Activated T-helper 17 cell treated with anti-CD3 and anti-CD28 coated beads, Interleukin-2, amount 50 U/mL, for 72 hours (primary cell): ENCODE results near the gene MAPRE2. TPM values are rescaled to one million over a fixed set of nuclear protein-coding genes. Genes with fewer than 3 reads are reported as not detected.
"Not testable (repeated sequence)": the region's sequence is repeated elsewhere in the genome, so short reads cannot be mapped to it uniquely, and the experiment has no call there.

Source experiments
- ATAC-seq: fragments of 150-1000 bp; cut with Tn5 transposase; replicated peaks from 2 replicates; pipeline ENCODE4 v1.10.0; 2021; ENCODE audit warnings: mild to moderate bottlenecking, moderate library complexity
- H3K27ac Mint-ChIP-seq: one replicate; pipeline ENCODE4 v1.8.0; 2022; ENCODE audit warnings: mixed read lengths
- H3K27me3 Mint-ChIP-seq: one replicate; pipeline ENCODE4 v1.8.0; 2022; ENCODE audit warnings: mixed read lengths
- H3K36me3 Mint-ChIP-seq: one replicate; pipeline ENCODE4 v1.8.0; 2022; ENCODE audit warnings: low read depth, mild to moderate bottlenecking, mixed read lengths
- H3K4me1 Mint-ChIP-seq: one replicate; pipeline ENCODE4 v1.8.0; 2022; ENCODE audit warnings: mixed read lengths
- H3K4me3 Mint-ChIP-seq: one replicate; pipeline ENCODE4 v1.8.0; 2022; ENCODE audit warnings: mild to moderate bottlenecking, mixed read lengths
- H3K9me3 Mint-ChIP-seq: one replicate; pipeline ENCODE4 v1.8.0; 2022; ENCODE audit warnings: mixed read lengths
- total RNA-seq, 2 donors: library from RNA; stranded (reverse); gene quantifications; one replicate each; pipeline ENCODE4 v1.2.3, GENCODE V29; 2022

MAPRE2 gene
- total RNA-seq, 2 donors from 2014 or later, result 31.6 to 32.5 TPM

DNA sequence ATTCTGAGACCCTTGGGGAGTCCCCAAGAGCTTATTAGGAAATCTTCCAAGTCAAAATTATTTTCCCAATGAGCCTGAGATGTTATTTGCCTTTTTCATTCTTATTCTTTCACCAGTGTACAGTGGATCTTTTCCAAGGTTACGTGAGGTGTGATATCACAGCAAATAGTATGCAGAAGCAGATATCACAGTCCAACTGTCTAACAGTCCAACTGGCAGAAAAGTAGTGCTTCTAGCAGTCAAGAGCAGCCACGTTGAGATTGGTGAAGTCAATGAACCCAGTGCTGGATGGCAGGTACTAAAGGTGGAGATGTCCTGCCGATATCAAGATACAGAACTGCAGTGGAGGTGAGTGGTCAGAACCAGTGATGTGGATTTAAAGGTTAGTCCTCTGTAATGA, 120.7 kb downstream of the MAPRE2 start:
- no peaks in the 10 kb centered on the region for H3K9me3 Mint-ChIP-seq
- H3K27me3 Mint-ChIP-seq, result peaks cover 4% of the 10 kb centered on the region
- peaks cover 5% of the 10 kb centered on the region for H3K4me1 Mint-ChIP-seq
- H3K4me3 Mint-ChIP-seq, result no peak overlapping the region
- no peak overlapping the region for H3K27ac Mint-ChIP-seq
- ATAC-seq, result no peak
- H3K36me3 Mint-ChIP-seq, result no peaks in the 10 kb centered on the region

DNA sequence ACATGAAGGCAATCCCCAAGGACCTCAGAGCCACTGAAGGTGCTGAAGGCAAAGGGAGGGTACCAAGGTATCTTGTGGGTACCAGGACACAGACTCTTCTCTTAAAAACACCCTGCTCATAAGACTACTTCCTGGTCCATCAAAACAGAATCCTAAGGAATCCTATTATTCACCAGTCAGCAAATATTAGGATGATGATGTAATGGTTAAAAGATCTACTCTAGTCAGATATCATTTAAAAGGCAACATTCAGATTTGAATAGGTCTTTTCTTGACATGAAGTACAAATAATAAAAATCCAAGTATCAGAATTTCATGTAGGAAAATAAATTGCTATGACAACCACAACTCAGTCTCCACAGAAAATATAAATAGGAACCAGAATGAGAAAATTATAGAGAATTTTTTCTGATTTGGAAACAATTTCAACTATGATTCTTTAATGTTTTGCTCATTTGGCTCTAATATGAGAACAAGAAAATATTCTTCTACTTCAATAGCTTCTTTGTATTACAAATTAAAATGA, 121.9 kb downstream of the MAPRE2 start:
- Mint-ChIP-seq H3K27ac (no peak overlapping the region), H3K36me3 (no peaks in the 10 kb centered on the region), H3K4me3 (no peak overlapping the region), H3K9me3 (no peaks in the 10 kb centered on the region), H3K4me1 (peaks cover 5% of the 10 kb centered on the region), H3K27me3 (peaks cover 4% of the 10 kb centered on the region)
- ATAC-seq, result no peak

DNA sequence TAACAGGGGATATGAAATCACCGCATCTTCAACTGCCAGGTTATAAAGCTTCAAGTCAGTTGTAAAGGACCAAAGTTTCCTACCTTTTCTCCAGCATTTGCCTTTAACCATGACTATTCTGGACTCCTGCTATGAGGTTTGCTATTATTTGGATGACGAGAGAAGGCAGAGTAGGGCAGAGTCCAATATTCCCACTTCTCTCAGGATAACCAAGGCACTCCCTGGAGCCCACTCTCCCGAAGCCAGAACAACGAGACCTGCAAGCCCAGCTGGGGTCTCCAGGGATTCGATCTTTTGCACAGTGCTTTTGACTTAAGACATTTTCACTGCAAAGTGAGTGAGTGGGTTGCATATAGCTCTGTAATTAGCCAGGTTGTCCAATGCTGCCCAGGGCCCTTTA, 122.5 kb downstream of the MAPRE2 start:
- ATAC-seq, result no peak
- no peaks in the 10 kb centered on the region for H3K9me3 Mint-ChIP-seq
- no peaks in the 10 kb centered on the region for H3K36me3 Mint-ChIP-seq
- H3K27ac Mint-ChIP-seq, result no peak overlapping the region
- H3K4me1 Mint-ChIP-seq, result peaks cover 5% of the 10 kb centered on the region
- peaks cover 8% of the 10 kb centered on the region for H3K27me3 Mint-ChIP-seq
- H3K4me3 Mint-ChIP-seq, result no peak overlapping the region

DNA sequence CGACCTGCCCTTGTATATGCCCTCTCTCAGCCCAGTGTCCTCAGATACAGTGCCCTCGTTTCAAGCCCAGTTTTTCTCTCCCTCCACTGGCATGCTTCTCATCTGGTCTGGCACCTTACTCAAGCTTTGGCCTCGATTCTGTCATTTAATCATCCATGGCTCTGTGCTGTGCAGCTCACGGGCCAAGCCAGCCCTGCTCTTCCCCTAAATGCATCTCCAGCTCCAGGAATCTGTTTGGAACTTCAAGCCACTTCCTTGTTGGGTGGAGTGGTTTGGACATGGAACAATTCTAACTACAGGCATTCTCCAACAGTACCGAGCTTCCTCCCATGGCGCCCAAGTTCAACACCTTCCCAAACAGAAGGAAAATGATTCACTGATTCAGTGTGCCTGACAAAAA, 122.9 kb downstream of the MAPRE2 start:
- Mint-ChIP-seq H3K36me3 (no peaks in the 10 kb centered on the region), H3K9me3 (no peaks in the 10 kb centered on the region), H3K27me3 (peaks cover 8% of the 10 kb centered on the region), H3K4me3 (no peak overlapping the region), H3K4me1 (peaks cover 5% of the 10 kb centered on the region), H3K27ac (no peak overlapping the region)
- no peak for ATAC-seq

DNA sequence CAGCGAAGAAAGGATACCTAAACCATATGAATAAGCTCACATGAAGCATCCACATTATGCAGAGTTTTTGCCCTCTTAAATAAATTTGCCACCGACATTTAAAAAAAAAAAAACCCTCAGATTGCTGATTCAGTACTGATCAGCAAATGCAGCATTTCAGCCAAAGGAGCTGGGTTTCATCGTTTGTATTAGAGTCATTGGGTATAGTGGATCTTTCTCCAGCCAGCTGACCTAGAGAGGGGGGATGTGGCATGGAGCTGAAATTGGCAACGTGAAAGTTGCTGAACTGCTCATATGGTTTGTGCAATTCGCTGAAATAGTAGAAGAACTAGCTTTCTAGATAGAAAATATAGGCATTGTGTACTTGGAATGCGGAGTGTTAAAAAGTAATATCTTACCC, 126.1 kb downstream of the MAPRE2 start:
- Mint-ChIP-seq H3K4me1 (no peaks in the 10 kb centered on the region), H3K27ac (no peak overlapping the region), H3K4me3 (no peak overlapping the region), H3K9me3 (no peaks in the 10 kb centered on the region), H3K27me3 (peaks cover 8% of the 10 kb centered on the region), H3K36me3 (no peaks in the 10 kb centered on the region)
- ATAC-seq, result no peak

DNA sequence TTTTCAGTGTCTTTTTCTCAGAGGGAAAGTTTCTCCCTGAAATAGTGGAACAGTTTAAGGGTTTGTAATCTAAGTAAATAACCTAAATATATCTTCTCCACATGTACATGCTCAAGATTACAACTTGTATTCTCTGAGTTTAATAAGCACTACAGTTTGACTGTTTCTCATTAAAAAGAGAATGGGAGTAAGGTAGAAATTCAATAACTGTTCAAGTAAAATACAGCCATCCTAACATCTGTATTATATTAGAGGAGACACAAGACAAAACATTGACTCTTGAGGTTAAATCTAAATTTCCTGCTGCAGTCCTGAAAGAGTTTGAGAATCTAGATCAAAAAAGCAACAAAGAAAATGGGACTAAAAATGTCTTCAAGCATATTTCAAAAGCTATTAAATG, 126.6 kb downstream of the MAPRE2 start:
- no peak overlapping the region for H3K27ac Mint-ChIP-seq
- no peak overlapping the region for H3K4me3 Mint-ChIP-seq
- H3K27me3 Mint-ChIP-seq, result peaks cover 8% of the 10 kb centered on the region
- no peaks in the 10 kb centered on the region for H3K9me3 Mint-ChIP-seq
- no peaks in the 10 kb centered on the region for H3K36me3 Mint-ChIP-seq
- no peaks in the 10 kb centered on the region for H3K4me1 Mint-ChIP-seq
- ATAC-seq, result no peak

DNA sequence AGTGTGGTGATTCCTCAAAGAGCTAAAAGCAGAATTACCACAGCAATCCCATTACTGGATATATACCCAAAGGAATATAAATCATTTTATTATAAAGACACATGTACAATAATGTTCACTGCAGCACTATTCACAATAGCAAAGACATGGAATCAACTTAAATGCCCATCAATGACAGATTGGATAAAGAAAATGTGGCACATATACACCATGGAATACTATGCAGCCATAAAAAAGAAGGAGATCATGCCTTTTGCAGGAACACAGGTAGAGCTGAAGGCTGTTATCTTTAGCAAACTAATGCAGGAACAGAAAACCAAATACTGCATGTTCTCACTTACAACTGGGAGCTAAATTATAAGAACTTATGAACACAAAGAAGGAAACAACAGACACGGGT, 129.1 kb downstream of the MAPRE2 start:
- not testable (repeated sequence) for H3K4me3 Mint-ChIP-seq, H3K36me3 Mint-ChIP-seq, ATAC-seq, H3K27ac Mint-ChIP-seq, H3K27me3 Mint-ChIP-seq, H3K4me1 Mint-ChIP-seq, H3K9me3 Mint-ChIP-seq

DNA sequence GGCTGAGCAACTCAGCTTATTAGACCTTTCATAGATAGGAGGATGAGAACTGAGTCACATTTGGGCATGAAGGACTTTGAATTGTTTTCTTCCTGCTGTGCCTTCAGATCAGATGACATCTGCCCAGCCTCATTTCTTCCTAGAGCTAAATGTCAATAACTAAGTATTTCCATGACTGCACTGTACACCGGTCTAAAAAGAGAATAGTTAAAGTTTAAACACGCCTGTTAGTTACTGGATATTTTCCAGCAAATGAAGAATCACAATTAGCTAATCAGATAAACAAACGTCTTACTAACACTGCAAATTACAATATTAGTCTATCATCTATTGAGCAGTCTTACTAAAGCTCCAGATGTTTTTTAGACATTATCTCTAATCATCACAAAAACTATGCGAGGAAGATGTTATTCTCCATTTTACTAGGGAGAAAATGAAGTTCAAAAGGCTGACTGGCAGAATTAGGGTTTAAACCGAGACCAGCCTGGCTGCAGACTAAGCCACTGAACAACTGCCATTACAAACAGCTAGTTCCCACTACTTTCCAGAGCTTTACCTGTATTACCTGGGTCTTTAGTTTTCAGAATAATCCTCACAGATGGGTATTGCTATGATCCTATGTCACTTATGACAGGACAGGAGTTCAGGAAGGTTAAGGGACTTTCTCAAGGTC, 130.2 kb downstream of the MAPRE2 start:
- Mint-ChIP-seq H3K9me3 (no peaks in the 10 kb centered on the region), H3K36me3 (no peaks in the 10 kb centered on the region), H3K27ac (peak overlapping the region; percentile 76), H3K27me3 (peaks cover 4% of the 10 kb centered on the region), H3K4me3 (peak overlapping the region; percentile 11), H3K4me1 (no peaks in the 10 kb centered on the region)
- ATAC-seq, result peak; percentile 62

DNA sequence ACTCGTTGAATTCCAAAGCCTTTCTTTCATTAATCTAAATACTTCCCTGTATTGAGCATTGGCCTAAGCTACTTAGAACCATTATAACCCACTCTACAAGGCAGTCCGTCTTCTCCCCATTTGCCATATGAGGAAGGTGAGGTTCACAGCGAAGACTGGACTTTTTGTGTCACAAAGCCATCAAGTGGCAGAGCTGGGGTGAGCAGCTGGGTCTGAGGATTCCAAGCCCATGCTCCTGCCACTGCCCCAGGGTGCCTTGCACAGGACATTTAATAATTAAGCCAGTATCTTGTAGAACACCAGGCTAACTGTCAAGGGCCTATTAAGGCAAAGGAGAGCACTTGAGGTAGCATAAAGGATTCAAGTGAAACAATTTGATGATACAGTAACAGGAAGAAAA, 130.8 kb downstream of the MAPRE2 start:
- Mint-ChIP-seq H3K27ac (no peak overlapping the region), H3K36me3 (no peaks in the 10 kb centered on the region), H3K4me3 (no peak overlapping the region), H3K4me1 (no peaks in the 10 kb centered on the region), H3K27me3 (peaks cover 4% of the 10 kb centered on the region), H3K9me3 (no peaks in the 10 kb centered on the region)
- no peak for ATAC-seq

DNA sequence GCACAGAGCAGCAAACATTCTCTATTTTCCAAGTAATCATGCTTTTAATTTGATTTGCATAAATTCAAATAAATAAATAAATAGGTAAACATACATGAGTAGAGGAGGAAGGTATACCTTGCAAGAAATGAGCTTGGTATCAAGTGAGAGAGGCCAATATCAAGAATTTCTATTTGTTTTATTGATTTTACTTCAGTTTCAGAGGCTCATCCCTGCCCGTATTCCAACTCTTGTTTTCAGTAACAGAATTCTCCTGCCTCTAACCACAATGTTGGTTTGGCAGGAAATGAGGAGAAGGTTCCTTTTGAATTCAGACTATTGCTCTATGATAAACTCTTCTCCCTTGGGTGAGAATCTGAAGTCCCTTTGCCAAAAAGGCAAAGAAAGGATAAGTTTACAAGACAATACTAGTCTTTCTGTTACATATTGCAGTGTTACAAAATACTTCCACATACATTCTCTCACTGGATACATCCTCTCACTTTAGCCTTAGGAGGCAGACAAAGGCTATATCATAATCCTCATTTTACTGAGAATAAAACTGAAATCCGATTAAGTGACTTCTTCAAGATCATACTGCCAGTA, 131.3 kb downstream of the MAPRE2 start:
- peaks cover 4% of the 10 kb centered on the region for H3K27me3 Mint-ChIP-seq
- no peaks in the 10 kb centered on the region for H3K9me3 Mint-ChIP-seq
- H3K36me3 Mint-ChIP-seq, result no peaks in the 10 kb centered on the region
- no peak overlapping the region for H3K27ac Mint-ChIP-seq
- H3K4me1 Mint-ChIP-seq, result no peaks in the 10 kb centered on the region
- no peak overlapping the region for H3K4me3 Mint-ChIP-seq
- no peak for ATAC-seq

DNA sequence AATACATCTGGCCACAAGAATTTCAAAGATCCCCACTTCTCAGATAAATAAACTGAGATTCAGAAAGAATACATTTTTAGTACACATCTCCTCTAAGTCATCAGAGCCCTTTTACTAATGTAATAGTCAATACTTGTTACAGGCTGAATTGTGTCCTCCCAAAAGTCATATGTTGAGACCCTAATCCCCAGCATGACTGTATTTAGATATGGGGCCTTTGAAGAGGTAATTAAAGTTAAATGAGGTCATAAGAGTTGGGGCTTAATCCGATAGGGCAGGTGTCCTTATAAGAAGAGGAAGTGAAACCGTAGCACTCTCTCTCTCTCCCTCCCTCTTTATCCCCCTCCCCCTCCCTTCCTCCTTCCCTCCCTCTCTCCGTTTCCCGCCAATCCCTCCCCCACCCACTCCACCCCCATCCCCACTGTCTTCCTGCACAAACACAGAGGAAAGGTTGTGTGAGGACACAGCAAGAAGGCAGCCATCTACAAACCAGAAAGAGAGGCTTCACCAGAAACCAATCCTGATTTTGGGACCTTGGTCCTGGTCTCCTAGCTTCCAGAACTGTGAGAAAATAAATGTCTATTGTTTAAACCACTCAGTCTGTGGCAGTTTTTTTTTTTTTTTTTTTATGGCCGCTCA, 133.0 kb downstream of the MAPRE2 start:
- ATAC-seq, result no peak
- Mint-ChIP-seq H3K36me3 (no peaks in the 10 kb centered on the region), H3K27ac (no peak overlapping the region)

DNA sequence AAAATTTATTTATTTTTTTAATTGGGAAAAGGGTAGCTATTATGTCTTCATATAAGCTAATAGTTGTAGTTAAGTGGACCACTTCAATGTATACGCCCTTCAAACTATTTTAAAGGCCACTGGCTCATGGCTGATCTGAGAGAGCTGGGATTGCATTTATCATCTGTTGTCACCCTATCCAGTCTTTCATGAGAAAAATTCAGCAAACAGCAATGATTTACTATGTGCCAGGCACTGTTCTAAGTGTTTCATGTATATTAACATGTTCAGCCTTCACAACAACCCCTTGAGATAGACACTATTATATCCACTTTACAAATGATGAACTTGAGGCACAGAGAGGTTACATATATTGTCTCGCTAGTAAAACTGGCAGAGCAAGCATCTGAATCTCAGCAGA, 133.5 kb downstream of the MAPRE2 start:
- H3K9me3 Mint-ChIP-seq, result no peaks in the 10 kb centered on the region

More for the DNA sequence above, 133.0 kb downstream of the MAPRE2 start:
- Mint-ChIP-seq H3K4me3 (no peak overlapping the region), H3K9me3 (no peaks in the 10 kb centered on the region), H3K4me1 (no peaks in the 10 kb centered on the region), H3K27me3 (no peaks in the 10 kb centered on the region)

DNA sequence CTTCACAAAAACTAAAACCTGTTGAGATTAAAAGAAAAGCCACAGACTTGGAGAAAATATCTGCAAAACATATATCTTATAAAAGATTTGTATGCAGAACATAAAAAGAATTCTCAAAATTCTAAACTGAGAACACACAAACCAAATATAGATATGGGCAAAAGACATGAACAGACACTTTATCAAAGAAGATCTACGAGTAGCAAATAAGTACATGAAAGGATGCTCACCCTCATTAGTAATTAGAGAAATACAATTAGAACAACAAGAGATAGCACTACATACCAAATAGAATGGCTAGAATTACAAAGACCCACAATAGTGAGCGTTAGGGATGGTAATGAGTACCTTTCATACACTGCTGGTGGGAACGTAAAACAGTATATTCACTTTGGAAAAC, 135.7 kb downstream of the MAPRE2 start:
- Mint-ChIP-seq H3K4me1 (no peaks in the 10 kb centered on the region), H3K27me3 (no peaks in the 10 kb centered on the region), H3K9me3 (no peaks in the 10 kb centered on the region), H3K4me3 (no peak overlapping the region), H3K27ac (no peak overlapping the region), H3K36me3 (no peaks in the 10 kb centered on the region)
- no peak for ATAC-seq

More for the DNA sequence above, 133.5 kb downstream of the MAPRE2 start:
- no peak overlapping the region for H3K27ac Mint-ChIP-seq
- ATAC-seq, result no peak
- H3K27me3 Mint-ChIP-seq, result no peaks in the 10 kb centered on the region
- H3K36me3 Mint-ChIP-seq, result no peaks in the 10 kb centered on the region
- H3K4me3 Mint-ChIP-seq, result no peak overlapping the region
- H3K4me1 Mint-ChIP-seq, result no peaks in the 10 kb centered on the region

DNA sequence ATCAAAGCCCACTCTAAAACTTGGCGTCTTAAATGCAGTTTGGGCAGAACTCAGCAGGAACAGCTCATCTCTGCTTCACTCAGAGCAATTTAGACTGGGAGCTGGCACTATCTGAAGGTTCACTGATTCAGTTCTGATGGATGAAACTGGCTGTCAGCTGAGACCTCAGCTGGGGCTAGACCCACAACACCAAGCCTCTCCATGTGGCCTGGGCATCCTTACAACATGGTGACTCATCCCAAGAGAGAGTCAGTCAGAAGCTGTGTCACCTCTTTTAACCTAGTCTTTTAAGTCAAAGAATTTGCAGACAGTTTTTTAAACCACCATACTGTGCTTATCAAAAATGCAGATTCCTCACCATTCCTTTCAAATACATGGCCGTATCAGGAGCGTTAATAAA, 137.0 kb downstream of the MAPRE2 start:
- Mint-ChIP-seq H3K4me3 (no peak overlapping the region), H3K4me1 (no peaks in the 10 kb centered on the region), H3K36me3 (no peaks in the 10 kb centered on the region), H3K9me3 (no peaks in the 10 kb centered on the region), H3K27me3 (no peaks in the 10 kb centered on the region), H3K27ac (no peak overlapping the region)
- ATAC-seq, result peak; percentile 97

DNA sequence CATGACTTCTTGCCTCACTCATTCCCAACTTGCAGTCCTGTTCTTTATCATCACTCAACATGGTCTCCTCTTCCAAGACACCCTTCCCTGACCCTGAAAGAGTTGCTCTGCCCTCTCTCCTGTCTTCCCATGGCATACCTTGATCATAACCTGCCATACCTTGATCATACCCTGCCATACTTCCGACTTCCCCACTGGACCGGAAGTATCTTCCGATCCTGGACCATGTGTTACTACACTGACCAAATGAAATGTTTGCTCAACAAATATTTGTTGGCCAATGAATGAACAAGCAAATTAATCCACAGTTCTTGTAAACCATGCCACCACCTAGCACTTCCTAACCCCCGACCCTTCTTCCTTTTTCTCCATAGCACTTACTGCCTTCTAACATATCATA, 138.7 kb downstream of the MAPRE2 start:
- H3K27me3 Mint-ChIP-seq, result no peaks in the 10 kb centered on the region
- H3K4me1 Mint-ChIP-seq, result no peaks in the 10 kb centered on the region
- no peak for ATAC-seq
- H3K27ac Mint-ChIP-seq, result no peak overlapping the region
- no peaks in the 10 kb centered on the region for H3K36me3 Mint-ChIP-seq
- no peak overlapping the region for H3K4me3 Mint-ChIP-seq
- no peaks in the 10 kb centered on the region for H3K9me3 Mint-ChIP-seq
